GM12873 (cell line): ENCODE results near the gene PARP3.

ENCODE experiments used
- TF ChIP-seq, protein P1 (sequence below): IDR thresholded peaks from 2 replicates; pipeline ENCODE4 v1.5.1; 2012; ENCODE audit warnings: low read depth, mild to moderate bottlenecking, moderate library complexity, low read length, control low read depth; ENCODE audit not compliant: insufficient read depth; ENCODE audit errors: missing control alignments

The PARP3 gene

DNA sequence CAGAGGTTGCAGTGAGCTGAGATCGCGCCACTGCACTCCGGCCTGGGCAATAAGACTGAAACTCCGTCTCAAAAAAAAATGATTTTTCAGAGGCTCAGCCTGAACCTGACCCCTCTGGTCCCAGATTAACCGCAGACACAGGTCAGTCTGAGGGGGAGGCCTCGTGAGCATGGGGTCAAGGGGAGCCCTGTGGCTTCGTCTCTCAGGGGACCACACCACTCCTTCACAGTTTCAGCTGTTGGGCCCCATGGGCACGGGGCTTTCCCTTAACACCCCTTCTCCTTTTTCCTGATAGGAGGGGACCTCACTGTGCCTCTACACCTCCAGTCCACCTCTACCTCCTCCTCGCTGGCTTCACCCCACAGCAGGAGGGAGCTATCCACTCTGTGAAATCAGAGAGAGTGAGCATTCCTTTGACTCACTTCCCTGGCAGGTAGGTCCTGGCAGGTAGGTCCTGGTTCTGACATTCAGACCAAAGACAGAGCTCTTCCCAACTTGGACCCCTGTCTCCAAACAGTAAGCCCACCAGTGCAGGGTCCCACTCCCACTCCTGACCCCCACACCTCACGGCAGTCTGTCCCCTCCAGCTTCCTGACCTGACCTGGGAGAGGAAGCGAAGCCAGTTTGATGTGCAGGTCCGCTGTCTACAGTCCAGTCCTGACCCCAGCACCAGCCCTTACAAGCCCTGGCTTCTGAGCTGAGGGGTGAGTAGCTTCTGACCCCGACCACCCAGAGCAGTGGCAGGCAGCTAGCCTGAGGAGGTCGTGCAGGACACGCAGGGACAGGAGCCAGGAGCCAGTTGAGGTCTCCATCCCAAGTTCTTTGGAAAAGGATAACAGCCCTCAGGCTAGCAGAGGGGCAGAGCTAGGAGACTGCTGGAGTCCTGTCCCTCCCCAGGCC, 9.4 kb upstream of the PARP3 start:
- TF ChIP-seq, protein P1, sequence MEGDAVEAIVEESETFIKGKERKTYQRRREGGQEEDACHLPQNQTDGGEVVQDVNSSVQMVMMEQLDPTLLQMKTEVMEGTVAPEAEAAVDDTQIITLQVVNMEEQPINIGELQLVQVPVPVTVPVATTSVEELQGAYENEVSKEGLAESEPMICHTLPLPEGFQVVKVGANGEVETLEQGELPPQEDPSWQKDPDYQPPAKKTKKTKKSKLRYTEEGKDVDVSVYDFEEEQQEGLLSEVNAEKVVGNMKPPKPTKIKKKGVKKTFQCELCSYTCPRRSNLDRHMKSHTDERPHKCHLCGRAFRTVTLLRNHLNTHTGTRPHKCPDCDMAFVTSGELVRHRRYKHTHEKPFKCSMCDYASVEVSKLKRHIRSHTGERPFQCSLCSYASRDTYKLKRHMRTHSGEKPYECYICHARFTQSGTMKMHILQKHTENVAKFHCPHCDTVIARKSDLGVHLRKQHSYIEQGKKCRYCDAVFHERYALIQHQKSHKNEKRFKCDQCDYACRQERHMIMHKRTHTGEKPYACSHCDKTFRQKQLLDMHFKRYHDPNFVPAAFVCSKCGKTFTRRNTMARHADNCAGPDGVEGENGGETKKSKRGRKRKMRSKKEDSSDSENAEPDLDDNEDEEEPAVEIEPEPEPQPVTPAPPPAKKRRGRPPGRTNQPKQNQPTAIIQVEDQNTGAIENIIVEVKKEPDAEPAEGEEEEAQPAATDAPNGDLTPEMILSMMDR, result no peak

DNA sequence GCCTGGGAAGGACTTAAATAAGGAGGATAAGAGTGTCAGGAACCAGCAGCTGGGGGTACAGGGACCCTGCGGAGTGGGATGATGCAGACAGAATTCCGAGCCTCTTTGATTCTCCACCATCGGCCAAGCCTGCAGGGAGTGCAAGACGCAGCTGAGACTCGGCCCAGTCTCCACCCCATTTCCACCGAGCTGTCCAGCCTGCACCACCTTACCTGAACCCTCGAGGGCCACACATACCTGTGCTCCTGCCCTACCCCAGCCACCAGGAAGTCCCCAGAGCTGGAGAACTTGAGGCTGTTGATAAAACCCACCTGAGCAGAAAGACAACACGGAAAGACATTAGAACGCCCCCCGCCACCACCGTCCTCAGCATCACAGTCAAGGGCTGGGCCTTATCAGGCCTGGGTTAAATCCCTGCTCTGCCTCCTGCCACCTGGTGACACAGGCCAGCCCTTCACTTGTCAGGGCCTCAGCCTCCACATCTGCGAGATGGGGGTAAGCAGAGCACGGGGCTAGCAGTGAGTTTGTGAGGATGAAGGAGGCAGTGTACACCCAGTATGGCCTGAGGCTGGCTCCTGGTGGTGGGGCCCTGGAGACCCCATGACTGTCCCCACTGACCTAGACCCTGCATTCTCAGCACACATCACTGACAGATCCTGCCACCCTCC, 8.6 kb upstream of the PARP3 start:
- TF ChIP-seq, protein P1, result no peak

DNA sequence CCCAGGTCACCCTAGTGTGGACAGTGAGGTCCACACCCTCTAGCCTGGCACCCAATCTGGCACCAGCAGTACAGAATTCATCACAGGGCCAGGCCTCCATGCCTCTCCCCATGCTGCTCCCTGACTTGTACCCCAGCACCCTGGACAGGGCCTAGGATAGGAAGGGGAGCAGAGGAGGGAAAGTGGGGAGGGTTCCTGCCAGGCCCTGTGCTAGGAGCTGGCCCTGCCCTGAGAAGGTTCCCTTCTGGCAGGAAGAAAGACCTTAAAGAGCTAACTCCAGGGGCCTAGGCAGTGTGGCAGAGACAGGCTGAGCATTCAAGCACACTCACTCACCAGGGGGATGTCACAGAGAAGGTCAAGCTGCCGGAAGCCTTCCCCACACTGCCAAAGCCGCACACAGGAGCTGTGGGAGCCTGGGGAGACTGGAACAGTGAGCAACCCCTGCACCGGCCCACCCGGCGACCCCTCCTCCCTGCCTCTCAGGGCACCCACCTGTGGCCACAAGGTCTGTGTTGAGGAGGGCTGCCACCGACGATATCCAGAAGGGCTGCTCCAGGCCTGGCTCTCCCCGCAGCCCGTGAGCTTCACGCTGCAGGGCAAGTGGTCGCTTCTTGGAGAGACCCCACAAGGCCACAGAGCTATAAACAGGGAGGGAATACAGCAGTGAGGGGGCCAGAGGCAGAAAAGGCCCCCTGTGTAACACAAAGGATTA, 7.9 kb upstream of the PARP3 start:
- TF ChIP-seq, protein P1, result no peak

DNA sequence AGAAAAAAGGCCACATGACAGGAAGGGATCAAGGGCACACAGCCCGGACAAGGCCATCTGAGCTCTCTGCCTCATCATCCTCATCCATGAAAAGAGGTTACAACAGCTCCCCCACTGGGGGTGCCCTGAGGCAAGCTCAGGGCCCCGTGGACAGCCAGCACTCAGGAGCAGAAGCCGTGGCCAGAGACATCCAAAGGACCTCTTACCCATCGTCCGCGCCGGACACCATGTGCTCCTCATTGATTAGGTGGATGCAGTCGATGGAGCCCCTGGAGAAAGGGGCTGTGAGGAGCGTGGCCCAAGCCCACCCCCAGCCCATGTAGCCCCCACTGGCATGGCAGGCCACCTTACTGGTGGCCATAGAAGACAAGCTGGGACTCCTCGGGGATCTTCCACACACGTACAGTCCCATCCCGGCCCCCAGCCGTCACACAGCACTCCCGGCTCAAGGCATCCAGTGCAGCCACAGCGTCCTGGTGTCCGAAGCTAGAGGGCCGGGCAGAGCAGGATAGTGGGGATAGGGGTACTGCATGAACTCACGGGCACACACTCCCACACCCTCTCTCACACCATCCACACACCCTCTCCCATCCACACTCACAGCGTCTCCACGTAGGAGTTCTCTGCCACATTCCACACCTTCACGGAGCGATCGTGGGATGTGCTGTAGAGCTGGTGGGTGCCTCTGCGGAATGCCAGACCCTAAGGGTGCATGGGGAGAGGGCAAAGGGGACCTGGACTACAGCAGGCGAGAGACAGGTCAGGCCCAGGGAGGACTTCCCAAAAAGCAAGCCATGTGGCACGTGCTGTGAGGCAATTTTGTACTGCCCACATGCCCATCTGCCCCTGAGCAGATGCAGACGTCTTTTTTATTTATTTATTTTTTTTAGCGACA, 6.9 kb upstream of the PARP3 start:
- TF ChIP-seq, protein P1, result no peak

DNA sequence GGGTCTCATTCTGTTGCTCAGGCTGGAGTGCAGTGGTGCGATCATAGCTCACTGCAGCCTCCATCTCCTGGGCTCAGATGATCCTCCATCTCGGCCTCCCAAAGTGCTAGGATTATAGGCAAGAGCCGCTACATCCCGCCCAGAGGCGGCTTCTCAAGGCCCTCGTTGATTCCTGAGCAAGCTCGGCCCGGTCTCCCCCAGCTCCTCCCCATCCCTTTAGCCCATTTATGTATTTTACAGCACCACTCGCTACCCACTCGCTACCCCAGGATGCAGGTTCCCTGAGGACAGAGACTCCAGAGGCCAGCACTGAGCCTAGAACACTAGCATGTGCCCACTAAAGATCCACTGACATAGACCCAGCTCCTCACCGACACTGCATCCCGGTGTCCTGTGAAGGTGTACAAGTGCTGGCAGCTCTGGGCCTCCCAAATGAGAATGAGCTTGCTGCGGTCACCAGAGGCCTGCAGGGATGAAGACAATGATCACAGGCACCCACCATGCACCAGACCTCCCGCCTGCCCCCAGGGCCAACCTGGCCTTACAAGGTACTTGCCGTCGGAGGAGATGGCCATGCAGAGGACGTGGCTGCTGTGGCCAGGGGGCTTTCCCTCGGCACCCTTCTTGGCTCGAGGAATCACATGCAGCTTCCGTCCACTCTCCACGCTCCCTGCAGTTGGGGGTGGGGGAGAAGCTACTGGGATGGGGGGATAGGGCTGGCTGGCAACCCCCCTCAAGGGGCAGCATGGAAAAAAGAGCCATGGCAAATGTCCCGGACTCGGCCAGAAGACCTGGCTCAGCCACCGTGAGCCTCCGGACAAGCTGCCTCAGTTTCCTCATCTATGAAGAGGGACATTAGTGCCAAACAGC, 6.0 kb upstream of the PARP3 start:
- TF ChIP-seq, protein P1, result no peak

DNA sequence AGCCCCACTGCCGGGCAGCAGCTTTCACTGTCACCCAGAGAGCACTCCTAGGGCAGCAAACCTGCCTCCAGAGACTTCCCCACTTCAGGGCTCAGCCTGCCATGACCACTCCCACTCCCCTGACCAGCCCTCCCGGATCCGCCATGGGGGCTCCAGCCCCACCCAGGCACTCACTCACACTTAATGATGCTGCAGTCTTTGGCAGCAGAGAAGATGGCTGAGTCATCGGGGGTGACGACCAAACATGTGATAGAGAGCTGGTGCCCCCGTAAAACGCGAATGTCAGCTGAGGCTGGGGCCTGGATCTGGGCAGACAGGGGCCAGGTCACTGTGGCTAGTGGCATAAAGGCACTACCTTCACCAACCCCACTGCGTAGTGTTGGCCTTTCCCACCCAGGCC, 5.1 kb upstream of the PARP3 start:
- TF ChIP-seq, protein P1, result no peak
